K562 (cell line): ENCODE data around the gene C1orf74. TPM values are rescaled to one million over a fixed set of nuclear protein-coding genes. Genes with fewer than 3 reads are reported as not detected.
A peak's percentile ranks its signal among the peaks of the same experiment; 100 is the strongest.

ENCODE experiments used
- ARNT ChIP-seq, 2 experiments: fragments of 450-650 bp; IDR thresholded peaks; 2 replicates each; pipeline ENCODE4 v1.6.1; 2016; ENCODE audit warnings: mild to moderate bottlenecking in 1 of 2
- CBFA2T2 ChIP-seq: fragments of 450-650 bp; conservative IDR thresholded peaks from 2 replicates; pipeline ENCODE4 v1.6.1; 2017; ENCODE audit warnings: mild to moderate bottlenecking
- CBFA2T3 ChIP-seq: fragments of 450-650 bp; IDR thresholded peaks from 2 replicates; pipeline ENCODE4 v1.6.1; 2017
- E2F5 ChIP-seq: sonication (generic); formaldehyde crosslinking; IDR thresholded peaks from 2 replicates; pipeline ENCODE4 v1.8.0; 2022; ENCODE audit warnings: mild to moderate bottlenecking, missing genetic modification reagents
- ETS1 ChIP-seq: conservative IDR thresholded peaks from 2 replicates; pipeline ENCODE4 v1.6.1; 2011; ENCODE audit warnings: low read depth, mild to moderate bottlenecking, low read length; ENCODE audit not compliant: control insufficient read depth
- GATAD2A ChIP-seq: fragments of 450-650 bp; IDR thresholded peaks from 2 replicates; pipeline ENCODE4 v1.6.1; 2017
- GMEB1 ChIP-seq: fragments of 250-450 bp; sonication (Bioruptor Pico); IDR thresholded peaks from 2 replicates; pipeline ENCODE4 v1.4.0; 2020; ENCODE audit warnings: mild to moderate bottlenecking
- HES1 ChIP-seq: fragments of 450-650 bp; IDR thresholded peaks from 2 replicates; pipeline ENCODE4 v1.6.1; 2016; ENCODE audit warnings: low read depth, mild to moderate bottlenecking, moderate library complexity
- HMG20A ChIP-seq: fragments of 450-650 bp; formaldehyde crosslinking; conservative IDR thresholded peaks from 2 replicates; pipeline ENCODE4 v1.4.0; 2020; ENCODE audit warnings: mild to moderate bottlenecking, mixed read lengths
- HSF4 ChIP-seq: fragments of 250-450 bp; sonication (Bioruptor Pico); IDR thresholded peaks from 2 replicates; pipeline ENCODE4 v2.1.2; 2022; ENCODE audit warnings: mild to moderate bottlenecking, moderate library complexity, borderline replicate concordance
- ILF3 ChIP-seq: fragments of 450-650 bp; IDR thresholded peaks from 2 replicates; pipeline ENCODE4 v1.6.1; 2018; ENCODE audit warnings: antibody characterized with exemption, mild to moderate bottlenecking, moderate library complexity, borderline replicate concordance
- MAFK ChIP-seq: IDR thresholded peaks from 2 replicates; pipeline ENCODE4 v1.6.1; 2011; ENCODE audit warnings: low read length, improper control_type of control experiment
- MXI1 ChIP-seq: IDR thresholded peaks from 2 replicates; pipeline ENCODE4 v1.6.1; 2011; ENCODE audit warnings: low read depth, mild to moderate bottlenecking, improper control_type of control experiment, low read length
- NCOA2 ChIP-seq, 2 experiments: fragments of 450-650 bp; IDR thresholded peaks; 2 replicates each; pipeline ENCODE4 v1.6.1; 2018; ENCODE audit warnings: mild to moderate bottlenecking in 2 of 2, moderate library complexity in 1 of 2; ENCODE audit not compliant: partially characterized antibody in 2 of 2
- NEUROD1 ChIP-seq: fragments of 150-350 bp; IDR thresholded peaks from 2 replicates; pipeline ENCODE4 v1.6.1; 2014; ENCODE audit warnings: borderline replicate concordance, low read length, low read depth; ENCODE audit not compliant: partially characterized antibody
- NFE2L1 ChIP-seq: fragments of 450-650 bp; IDR thresholded peaks from 2 replicates; pipeline ENCODE4 v1.6.1; 2016; ENCODE audit warnings: missing genetic modification characterization, low read depth, mild to moderate bottlenecking, missing compliant biosample characterization, moderate library complexity, borderline replicate concordance
- OTX1 ChIP-seq: fragments of 450-650 bp; formaldehyde crosslinking; IDR thresholded peaks from 2 replicates; pipeline ENCODE4 v1.4.0; 2022; ENCODE audit warnings: mild to moderate bottlenecking
- POLR2G ChIP-seq: fragments of 200-400 bp; formaldehyde crosslinking; IDR thresholded peaks from 2 replicates; pipeline ENCODE4 v1.6.1; 2017; ENCODE audit warnings: low read depth, mild to moderate bottlenecking, antibody characterized with exemption, low read length, moderate library complexity
- PTTG1 ChIP-seq: fragments of 450-650 bp; IDR thresholded peaks from 2 replicates; pipeline ENCODE4 v1.6.1; 2016; ENCODE audit warnings: low read depth, mild to moderate bottlenecking, missing genetic modification characterization, missing compliant biosample characterization
- SAP30 ChIP-seq: fragments of 200-600 bp; sonication (generic); IDR thresholded peaks from 2 replicates; pipeline ENCODE4 v1.6.1; 2012; ENCODE audit warnings: borderline replicate concordance, low read depth, mild to moderate bottlenecking, moderate library complexity, low read length, control low read depth, inconsistent platforms; ENCODE audit not compliant: insufficient read depth, poor library complexity, severe bottlenecking
- SRSF3 ChIP-seq: fragments of 200-400 bp; formaldehyde crosslinking; IDR thresholded peaks from 2 replicates; pipeline ENCODE4 v1.6.1; 2016; ENCODE audit warnings: mild to moderate bottlenecking, low read length, moderate library complexity; ENCODE audit not compliant: insufficient read depth
- TAF9B ChIP-seq: fragments of 450-650 bp; IDR thresholded peaks from 2 replicates; pipeline ENCODE4 v1.6.1; 2018; ENCODE audit warnings: mild to moderate bottlenecking; ENCODE audit not compliant: partially characterized antibody
- TFAP4 ChIP-seq: sonication (generic); formaldehyde crosslinking; IDR thresholded peaks from 2 replicates; pipeline ENCODE4 v1.8.0; 2022; ENCODE audit warnings: missing genetic modification reagents, mild to moderate bottlenecking, moderate library complexity, borderline replicate concordance
- TRIM28 ChIP-seq: fragments of 450-650 bp; IDR thresholded peaks from 2 replicates; pipeline ENCODE4 v1.6.1; 2017
- polyA plus RNA-seq, 8 experiments: library from polyadenylated mRNA; depleted of rRNA in 4 of 8; stranded (reverse) in 5 of 8; unstranded in 3 of 8; fragments of >200 nt; fragmentation: Nextera tagmentation in 2 of 8; fragmentation: Illumina TruSeq in 1 of 8; extraction: Ambion mirVana in 2 of 8; extraction: Trizol in 1 of 8; gene quantifications; 2 replicates each; pipeline versions ENCODE4 v1.2.1 to v1.2.3, GENCODE V29; 2011 to 2014; ENCODE audit warnings: inconsistent platforms in 1 of 8, missing spikeins in 1 of 8
- total RNA-seq, 7 experiments: library from RNA; depleted of rRNA in 6 of 7; stranded (reverse); fragments of >200 nt in 6 of 7; fragmentation: Illumina TruSeq in 2 of 7; extraction: Trizol in 2 of 7; gene quantifications; 2 replicates each; pipeline versions ENCODE4 v1.2.1 to v1.2.3, GENCODE V29; 2011 to 2021; ENCODE audit warnings: low replicate concordance in 1 of 7

C1orf74 gene
- total and polyA plus RNA-seq, 9 of the 15 experiments (the other 6 are each of a cell fraction or from before 2014, with no cell fraction given) = 4.0 to 7.6 (median 5.7) TPM

GRCh38 chr1:209825591-209826434 is 41.5 kb upstream of the C1orf74 start (continued):
- TF ChIP-seq E2F5 (CRISPR knock-in tag) (no peak), ILF3 (no peak), CBFA2T2 (peak; percentile 59), SRSF3 (no peak), PTTG1 (tag) (no peak), GATAD2A (no peak), NFE2L1 (tag) (no peak), TRIM28 (no peak), NEUROD1 (no peak), ARNT (IDR thresholded peaks at IDR 0.05) (no peak), MAFK (no peak), SAP30 (no peak), NCOA2 (IDR thresholded peaks at IDR 0.05; ENCODE audit: partially characterized antibody in 2 of 2) (no peak), TAF9B (no peak), HES1 (no peak), GMEB1 (CRISPR knock-in tag) (no peak), TFAP4 (peak; percentile 43; the same call in 1 of the 2 replicates), MXI1 (no peak), HMG20A (CRISPR knock-in tag) (no peak), POLR2G (no peak), ETS1 (no peak), OTX1 (CRISPR knock-in tag) (no peak), CBFA2T3 (peak; percentile 68), HSF4 (CRISPR knock-in tag) (no peak)
